Hepatic stellate cell (primary cell): ENCODE measurements around the gene POLDIP3.
"Not testable (repeated sequence)": the region's sequence is repeated elsewhere in the genome, so short reads cannot be mapped to it uniquely, and the experiment has no call there.

Source experiments
- DNase-seq: peaks from one replicate; pipeline ENCODE4 v3.0.0; 2011; ENCODE audit warnings: low spot score

POLDIP3 gene

DNA sequence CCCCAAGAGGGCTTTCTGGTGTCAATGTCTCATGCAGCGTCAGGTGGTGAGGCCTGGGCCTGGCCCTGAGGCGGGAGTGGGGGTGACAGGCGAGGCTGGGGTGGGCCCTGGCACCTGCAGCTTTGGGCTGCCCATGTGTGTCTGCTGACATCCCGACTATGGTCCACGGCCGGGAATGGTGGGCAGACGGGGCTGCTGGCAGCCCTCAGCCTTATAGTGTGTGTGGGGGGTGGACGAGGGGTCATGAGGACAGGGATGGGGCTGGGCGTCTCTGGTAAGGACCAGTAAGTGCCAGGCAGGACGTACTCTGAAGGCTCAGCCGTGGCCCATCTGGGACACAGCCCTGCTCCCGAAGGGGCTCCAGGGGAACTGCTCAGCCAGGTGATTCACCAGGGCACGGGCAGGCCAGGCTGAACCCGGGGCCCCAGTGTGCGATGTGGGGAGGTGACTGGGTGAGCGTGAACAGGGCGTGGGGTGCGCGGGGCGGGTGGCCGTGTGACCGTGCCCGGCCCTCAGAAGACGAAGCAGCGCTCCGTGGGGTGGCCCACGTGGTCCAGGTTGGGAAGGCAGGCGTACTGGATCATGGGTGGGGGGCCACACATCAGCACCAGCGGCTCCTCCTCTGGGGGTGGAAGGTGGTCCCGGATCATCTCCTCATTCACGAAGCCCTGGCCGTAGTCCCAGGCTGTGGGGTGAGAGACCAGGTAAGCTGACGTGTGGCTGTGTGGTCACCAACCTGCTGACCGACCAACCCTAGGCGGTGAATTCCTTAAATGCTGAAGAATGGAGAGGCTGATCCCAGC is 4.8 kb upstream of the POLDIP3 start:
- no peak for DNase-seq

DNA sequence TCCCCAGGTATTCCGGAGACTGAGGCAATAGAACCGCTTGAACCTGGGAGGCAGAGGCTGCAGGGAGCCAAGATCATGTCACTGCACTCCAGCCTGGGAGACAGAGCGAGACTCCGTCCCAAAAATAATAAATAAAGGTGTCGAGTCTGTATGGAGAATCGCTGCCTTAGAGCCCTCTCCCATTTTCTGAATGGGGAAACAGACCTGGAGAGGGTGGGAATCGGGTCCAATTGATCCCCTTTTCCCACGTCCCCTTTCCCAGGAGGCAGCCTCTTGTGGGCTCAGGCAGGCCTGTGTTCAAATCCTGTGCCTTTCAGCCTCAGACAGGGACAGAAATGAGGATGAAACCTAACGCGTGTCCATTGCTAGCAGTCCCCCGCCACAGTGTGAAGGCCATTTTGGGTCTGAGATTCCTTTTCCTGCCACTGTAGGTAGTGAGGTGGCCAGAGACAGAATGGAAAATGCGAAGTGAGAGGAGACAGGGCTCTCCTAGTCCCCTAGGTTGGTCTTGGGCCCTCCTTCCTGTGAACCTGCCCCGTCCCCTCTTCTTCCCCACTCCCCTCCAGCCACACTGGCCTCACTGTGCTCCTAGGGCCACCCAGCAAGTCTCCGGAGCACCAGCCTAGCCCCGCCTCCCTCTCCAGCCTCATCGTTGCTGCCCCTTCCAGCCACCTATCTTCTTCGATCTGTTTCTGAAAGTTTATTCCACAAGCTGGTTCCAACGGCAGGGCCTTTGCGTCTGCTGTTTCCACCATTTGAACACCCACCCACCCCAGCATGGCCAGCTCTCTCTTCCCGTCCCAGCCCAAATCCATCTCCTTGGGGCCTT is 2.7 kb upstream of the POLDIP3 start:
- DNase-seq, result no peak

DNA sequence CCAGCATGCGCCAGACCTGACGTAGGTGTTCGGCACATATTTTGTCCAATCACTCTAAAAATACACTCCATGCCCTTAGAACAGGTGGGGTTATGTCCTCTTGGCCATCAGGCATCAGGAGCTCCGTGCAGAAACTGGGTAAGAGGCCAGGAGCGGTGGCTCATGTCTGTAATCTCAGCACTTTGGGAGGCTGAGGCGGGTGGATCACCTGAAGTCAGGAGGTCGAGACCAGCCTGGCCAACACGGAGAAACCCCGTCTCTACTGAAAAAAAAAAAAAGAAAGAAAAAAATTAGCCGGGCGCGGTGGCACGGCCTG is 1.1 kb upstream of the POLDIP3 start:
- DNase-seq, result not testable (repeated sequence)

DNA sequence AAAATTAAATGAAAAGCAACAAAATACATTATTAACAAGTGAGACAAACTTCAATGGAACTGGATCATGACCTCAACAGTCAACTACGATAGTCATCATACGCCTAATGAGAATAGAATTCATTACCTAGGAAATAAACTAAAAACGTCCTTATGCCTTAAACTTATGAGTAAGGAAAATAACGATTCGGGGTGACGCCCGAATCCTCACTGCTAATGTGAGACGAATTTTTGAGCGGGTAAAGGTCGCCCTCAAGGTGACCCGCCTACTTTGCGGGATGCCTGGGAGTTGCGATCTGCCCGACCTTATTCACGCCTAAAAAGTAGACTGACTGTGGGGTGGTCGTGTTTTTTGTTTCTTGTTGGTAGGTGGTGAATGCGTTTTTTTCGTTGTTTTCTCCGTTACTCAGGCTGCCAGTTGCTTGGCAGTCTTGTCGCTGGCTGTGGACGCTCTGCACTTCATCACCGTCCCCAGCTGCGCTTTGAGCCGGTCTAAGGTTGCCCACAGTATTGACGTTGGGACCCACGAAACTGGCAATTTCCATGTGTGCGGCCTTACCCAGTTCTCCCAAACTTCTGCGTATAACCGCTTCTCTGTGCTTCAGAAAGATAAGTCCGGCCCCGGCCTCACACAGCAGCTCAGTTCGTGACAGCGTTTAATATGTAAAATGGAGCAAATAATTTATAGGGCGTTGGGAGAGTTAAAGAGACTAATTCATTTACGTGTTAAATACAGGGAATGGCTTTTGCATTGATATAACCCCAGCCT is 593 bp upstream of the POLDIP3 start:
- DNase-seq, result peak; percentile 92

DNA sequence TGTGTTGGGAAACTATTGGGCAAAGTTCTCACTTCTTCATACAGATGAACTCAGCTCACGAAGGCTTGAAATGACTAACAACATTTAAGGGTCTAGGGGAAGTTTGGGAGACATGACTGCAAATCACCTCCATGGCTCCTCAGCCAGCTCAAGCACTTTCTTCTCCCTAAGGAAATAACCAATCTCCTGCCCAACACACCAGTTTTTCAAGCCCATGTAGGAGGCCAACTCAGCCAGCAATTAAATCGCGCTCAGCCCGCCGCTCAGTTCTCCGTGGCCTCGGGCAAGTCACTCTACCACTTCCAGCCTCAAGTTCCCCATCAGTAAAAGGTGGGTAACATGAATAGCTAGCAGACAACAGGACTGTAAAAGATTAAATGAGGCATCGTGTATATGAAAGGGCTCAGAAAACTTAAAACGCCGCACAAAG is 796 bp downstream of the POLDIP3 start:
- DNase-seq, result no peak

DNA sequence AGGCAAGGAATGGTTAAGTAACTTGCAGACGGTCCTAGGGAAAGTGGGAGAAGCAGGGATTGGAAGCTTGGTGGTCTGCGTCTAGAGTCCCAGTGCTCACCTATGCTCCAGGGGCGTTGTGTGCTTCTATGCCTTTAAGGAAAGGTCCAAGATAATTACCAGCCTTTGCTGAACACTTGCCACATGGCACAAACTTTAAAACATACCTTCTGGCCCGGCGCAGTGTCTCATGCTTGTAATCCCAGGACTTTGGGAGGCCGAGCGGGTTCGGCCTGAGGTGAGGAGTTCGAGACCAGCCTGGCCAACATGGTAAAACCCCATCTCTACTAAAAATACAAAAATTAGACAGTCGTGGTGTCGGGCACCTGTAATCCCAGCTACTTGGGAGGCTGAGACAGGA is 2.3 kb downstream of the POLDIP3 start:
- no peak for DNase-seq

DNA sequence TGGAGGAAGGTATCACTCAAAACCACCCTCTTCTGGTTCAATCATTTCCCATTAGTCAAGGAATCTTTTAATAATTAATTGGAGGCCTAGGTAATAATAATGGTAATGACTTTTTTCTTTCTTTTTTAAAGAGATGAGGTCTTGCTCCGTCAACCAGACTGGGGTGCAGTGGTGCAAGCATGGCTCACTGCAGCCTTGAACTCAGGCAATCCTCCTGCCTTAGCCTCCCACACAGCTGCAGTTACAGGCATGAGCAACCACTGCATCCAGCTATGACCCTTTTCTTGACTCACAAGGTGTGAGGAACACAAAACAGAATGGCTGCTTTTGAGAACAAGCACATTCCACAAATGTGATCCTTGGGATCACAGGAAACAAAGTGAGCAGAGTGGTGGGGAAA is 3.6 kb downstream of the POLDIP3 start:
- no peak for DNase-seq

DNA sequence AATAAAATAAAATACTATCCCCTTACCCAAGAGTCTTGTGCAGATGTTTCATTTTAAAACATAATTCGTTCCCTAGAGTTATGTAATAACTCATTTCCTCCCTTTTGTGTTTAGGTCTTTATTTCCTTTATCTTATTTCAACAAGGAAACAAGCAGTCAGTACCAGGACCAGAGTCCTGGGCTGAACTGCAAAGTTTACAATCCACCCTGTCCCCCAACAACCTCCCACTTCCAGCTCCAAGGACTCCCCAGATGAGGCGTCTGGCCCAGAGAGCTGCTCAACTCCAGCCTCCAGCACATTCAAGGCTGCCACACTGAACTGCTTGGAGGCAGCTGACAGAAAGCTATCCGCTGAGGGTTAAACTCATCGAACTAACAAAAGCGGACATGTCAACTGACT is 4.5 kb downstream of the POLDIP3 start:
- DNase-seq, result no peak

DNA sequence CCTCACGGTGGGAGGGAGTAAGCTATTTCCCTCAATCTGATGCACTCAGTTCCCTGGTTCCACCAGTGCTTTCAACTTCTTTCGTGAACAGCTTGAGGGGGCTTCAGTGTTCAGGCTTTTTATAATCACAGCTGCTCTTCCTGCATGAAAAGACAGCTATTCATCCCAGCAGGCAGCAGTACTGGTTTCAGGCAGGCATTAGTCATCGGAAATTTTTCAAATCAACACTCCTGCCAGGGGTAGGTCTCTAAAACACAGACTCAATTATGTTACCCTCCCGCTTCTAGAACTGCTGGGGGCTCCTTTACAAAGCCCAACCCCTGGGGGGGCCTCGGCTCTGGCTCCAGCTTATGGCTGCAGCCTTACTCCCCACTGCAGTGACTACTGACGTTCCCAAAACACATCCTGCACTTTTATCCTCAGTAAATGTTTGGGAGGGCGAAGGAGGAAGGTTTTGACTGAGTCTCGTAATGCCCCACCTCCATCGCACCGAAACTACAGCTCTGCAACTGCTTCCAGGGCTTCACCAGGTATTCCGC is 5.8 kb downstream of the POLDIP3 start:
- peak; percentile 50 for DNase-seq

DNA sequence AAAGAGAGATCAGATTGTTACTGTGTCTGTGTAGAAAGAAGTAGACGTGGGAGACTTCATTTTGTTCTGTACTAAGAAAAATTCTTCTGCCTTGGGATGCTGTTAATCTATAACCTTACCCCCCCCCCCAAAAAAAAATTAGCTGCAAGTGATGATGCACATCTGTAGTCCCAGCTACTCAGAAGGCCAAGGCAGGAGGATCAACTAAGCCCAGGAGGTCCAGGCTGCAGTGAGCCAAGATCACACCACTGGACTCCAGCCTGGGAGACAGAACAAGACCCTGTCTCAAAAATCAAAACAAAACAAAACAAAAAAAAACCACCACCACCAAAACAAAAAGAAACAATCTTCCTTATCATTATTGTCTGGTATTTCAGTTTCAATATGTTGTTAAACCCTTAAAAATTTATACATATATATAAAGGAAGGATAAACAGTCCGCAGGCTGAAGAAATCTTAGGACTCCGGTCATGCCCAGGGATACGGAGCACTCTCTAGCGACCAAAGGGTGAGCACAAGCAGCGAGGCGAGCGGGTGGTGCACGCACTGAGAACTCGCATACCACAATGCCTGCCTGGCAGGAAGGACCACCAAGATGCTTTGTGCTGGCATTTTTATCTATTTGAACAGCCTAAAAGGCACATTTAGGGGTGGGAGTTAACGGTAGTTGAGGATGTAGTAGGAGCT is 6.4 kb downstream of the POLDIP3 start:
- DNase-seq, result no peak

DNA sequence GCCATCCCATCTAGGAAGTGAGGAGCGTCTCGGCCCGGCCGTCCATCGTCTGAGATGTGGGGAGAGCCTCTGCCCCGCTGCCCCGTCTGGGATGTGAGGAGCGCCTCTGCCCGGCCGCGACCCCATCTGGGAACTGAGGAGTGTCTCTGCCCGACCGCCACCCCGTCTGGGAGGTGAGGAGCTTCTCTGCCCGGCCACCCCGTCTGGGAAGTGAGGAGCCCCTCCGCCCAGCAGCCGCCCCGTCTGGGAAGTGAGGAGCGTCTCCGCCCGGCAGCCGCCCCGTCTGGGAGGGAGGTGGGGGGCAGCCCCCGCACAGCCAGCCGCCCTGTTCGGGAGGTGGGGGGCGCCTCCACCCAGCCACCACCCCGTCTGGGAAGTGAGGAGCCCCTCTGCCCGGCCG is 7.0 kb downstream of the POLDIP3 start:
- DNase-seq, result not testable (repeated sequence)

DNA sequence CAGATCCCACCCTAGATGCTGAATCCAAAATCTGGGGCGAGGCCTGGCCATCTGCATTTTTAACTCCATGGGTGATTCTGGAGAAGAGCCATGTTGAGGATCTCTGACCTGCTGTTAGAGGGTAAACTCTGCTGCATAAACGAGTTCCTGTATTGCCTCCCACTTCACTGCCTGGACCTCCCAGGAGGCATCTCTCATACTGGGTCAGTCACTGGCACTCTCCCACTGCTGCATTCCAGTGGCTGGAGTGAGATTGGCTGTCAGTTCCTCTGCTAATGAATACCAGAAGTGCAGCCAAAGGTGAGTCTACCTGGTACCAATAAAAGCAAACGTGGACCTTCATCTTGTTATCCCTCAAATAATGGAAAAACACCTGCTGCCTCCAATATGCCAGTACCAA is 10.3 kb downstream of the POLDIP3 start:
- DNase-seq, result no peak

DNA sequence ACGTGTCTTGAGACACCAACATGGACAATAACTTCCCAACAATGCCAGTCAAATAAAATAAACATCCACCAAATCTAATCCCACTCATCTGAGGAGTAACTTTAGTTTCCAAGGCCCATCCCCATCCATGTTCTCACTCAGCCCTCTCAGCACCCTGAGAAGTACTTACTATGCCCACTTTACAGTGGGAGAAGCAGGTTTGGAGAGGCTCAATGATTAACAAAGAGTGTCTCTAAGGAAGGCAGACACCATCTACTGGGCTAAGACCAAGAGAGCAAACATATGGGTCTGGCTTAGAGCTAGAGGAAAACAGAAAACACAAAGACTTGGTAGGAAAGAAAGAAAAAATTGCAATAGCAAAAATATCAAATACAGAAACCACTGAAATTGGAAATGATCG is 11.3 kb downstream of the POLDIP3 start:
- no peak for DNase-seq

DNA sequence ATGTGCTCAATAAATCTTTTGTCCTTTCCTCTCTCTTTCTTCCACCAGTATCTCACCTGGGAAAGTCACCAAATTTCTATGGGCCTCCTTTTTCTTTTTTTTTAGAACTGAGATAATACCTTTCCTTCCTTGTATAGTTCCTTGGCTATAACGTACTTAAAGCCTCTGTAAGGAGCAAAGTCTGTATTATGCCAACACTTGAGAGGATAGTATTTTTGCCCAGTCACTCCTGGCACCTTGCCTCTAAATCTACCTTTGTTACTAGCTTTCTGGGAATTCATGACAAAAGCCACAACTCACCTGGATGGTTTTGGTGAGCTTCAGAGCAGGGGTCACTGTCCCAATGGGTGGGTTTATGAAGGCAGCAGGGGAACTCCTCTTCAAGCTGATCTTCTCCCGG is 12.2 kb downstream of the POLDIP3 start:
- DNase-seq, result no peak

DNA sequence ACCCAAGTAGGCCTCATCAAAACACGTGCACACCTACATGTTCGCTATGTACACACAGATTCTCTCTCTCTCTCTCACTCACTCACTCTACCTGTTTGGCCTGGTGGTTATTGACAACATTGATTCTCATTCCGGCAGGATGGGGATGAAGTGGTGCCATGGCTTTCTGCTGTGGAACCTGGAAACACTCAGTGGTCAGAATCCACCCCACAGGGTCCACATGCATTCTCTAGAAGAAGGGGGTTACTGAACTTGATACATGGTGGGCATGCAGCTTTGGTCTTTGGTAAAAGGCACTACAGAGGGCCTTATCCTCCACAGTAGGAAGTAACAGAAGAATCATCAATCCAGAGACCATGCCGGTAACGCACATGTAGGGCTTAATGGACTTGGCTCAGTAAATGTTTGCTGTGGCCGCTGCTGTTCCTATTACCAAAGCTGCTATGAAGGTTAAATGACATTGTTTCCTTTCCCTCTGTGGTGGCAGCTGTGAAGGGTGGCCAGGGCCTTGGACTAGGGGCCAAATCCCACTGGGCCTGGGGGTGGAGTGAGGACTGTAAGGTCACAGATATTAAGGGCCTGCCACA is 12.7 kb downstream of the POLDIP3 start:
- DNase-seq, result no peak

DNA sequence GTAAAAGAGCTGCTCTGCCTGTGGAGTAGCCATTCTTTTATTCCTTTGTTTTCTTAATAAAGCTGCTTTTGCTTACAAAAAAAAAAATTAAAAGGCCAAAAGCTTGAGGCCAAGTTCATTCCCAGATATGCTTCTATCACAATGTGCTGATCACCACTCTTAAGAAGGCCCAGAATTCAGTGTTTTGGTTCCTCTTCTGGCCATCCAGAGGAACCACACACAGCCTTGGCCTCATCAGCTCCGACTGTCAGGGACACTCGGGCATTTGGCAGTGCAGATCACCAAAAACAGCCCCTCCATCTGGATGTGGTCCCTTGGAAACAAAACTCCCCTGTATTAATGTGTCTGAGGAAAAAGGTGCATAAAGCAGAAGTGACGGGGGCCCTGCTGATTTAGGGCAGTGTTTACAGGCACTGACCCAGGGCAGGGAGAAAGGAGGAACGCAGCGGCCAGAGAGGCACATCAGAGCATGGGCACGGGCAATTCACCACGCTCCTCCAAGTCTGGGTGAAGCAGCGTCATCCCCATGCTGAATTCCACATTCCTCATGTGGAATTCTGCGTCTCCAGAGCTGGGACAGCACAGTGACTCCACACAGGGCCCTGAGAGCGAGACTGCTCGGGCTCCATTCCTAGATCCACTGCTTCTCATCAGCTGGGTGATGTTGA is 17.7 kb downstream of the POLDIP3 start:
- DNase-seq, result no peak

DNA sequence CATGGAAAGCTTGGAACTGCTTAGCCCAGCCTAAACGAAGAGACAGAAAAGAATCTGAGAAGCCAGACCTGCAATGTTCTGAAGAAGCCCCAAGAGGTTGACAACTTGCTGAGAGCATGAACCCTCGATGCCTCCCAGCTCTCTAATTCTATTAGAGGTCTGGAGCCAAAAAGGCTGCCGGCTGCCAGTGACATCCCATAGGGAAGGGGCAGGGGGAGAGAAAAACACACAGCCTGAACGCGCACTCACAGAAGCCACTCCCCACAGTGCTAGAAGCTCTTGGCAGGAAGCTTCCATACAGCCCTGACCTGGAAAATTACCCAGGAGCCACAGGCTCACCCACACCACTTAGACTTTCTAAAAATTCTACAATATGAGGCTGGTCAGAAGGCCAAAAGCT is 18.3 kb downstream of the POLDIP3 start:
- DNase-seq, result no peak

DNA sequence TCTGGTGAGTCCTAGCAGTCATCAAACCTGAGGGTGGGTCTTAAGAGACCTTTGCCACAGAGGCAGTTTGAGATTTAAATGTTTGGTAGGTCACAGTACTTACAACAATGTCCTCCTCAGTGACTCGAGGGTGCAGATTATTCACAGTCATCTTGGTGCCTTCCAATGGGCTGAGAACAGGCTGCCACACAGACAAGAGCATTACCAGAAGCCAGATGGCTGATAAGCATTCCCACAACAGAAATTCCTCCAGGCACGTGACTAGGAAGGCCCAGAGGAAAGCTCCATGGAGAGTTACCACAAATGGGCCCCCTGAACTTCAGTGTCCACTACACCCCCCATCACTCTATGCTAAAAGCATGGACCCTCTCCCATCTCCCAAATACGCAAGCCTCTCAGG is 19.2 kb downstream of the POLDIP3 start:
- no peak for DNase-seq

DNA sequence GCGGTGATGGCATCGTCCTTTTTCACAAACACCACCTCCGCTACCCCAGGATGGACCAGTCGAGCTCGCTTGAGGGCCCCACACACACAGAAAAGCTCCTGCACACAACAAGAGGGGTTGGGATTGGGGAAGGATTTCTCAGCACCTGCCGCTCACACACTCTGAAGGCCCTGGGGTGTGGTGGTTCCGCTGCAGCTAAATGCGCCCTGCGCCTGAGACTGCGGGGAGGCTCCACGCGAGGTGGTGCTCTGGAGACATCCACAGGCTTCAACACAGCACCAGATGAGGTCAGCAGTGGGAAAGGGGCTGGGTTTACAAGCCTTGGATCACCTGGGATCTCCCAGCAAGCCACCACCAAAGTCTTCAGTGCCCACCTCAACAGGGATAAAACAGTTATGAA is 22.7 kb downstream of the POLDIP3 start:
- DNase-seq, result no peak

DNA sequence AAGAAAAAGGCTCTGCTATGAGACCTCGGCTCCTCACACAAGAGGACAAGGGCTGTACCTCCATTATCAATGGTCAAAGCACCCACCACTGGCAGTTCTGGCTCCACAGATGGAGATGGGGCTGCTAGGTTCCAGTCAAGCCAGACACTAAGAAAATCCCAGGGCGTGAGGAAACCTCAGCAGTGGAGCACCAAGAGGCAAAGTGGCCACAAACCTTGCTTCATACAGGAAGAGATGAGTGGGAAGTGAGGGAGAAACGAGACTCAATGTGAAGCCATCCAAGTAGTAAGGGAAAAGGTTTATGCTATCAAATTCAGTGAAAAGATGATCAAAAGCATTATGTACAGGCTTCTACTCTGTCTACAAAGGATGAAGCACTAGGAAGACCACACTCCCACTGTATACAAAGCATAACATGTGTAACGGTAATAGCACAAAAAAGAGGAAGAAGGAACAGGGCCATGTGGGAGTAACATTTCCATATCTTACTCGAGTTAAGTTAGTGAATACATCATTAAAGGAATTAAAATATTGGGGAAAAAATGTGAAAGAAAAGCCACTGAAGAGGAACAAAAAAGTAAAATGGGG is 27.0 kb downstream of the POLDIP3 start:
- DNase-seq, result no peak

DNA sequence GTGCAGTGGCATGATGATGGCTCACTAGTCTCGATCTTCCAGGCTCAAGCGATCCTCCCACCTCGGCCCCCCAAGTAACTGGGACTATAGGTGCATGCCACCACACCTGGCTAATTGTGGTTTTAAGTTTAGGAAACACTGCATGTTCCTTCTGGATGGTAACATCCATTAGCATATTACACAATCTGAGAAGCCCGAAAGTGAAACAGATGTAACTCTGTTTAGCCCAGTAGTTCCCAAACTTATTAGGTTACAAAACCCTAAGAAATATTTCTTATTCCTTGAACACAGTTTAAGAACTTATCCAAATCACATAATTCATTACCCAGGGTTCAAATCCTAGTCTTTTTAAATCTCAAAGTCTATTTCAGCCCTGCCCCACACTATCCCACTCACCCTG is 28.3 kb downstream of the POLDIP3 start:
- DNase-seq, result no peak
